GM18873 (cell line): ENCODE measurements around the gene MGAT4B.

Experiments
- ATAC-seq: cut with Tn5 transposase; IDR thresholded peaks from one replicate; pipeline ENCODE4 v1.9.1; 2021; ENCODE audit warnings: mild to moderate bottlenecking, moderate library complexity, moderate number of reproducible peaks; ENCODE audit not compliant: unreplicated experiment, low FRiP score

MGAT4B gene

GRCh38 chr5:179812997-179813607 lies 6.4 kb upstream of the MGAT4B start:
- no peak for ATAC-seq

GRCh38 chr5:179812135-179812825 lies 5.6 kb upstream of the MGAT4B start:
- no peak for ATAC-seq

- ATAC-seq: no peak
Measured at GRCh38 chr5:179805529-179806249, 977 bp downstream of the MGAT4B start.

- ATAC-seq: no peak
Measured at GRCh38 chr5:179805070-179805528, 1.6 kb downstream of the MGAT4B start.

GRCh38 chr5:179804555-179804947 lies 2.1 kb downstream of the MGAT4B start:
- ATAC-seq: no peak

- ATAC-seq: no peak
Measured at GRCh38 chr5:179803651-179804554, 2.8 kb downstream of the MGAT4B start.

- no peak for ATAC-seq
Measured at GRCh38 chr5:179802950-179803562, 3.6 kb downstream of the MGAT4B start.

GRCh38 chr5:179802207-179802883 lies 4.3 kb downstream of the MGAT4B start:
- ATAC-seq: no peak

- ATAC-seq: no peak
Measured at GRCh38 chr5:179801304-179802206, 5.1 kb downstream of the MGAT4B start.

- ATAC-seq: no peak
Measured at GRCh38 chr5:179800696-179801201, 5.9 kb downstream of the MGAT4B start.

GRCh38 chr5:179800071-179800695 lies 6.5 kb downstream of the MGAT4B start:
- ATAC-seq: no peak

GRCh38 chr5:179799644-179799973 lies 7.1 kb downstream of the MGAT4B start:
- no peak for ATAC-seq

GRCh38 chr5:179798771-179799643 lies 7.7 kb downstream of the MGAT4B start:
- no peak for ATAC-seq

- ATAC-seq: no peak
Measured at GRCh38 chr5:179798144-179798770, 8.4 kb downstream of the MGAT4B start.

- no peak for ATAC-seq
Measured at GRCh38 chr5:179797741-179798140, 8.9 kb downstream of the MGAT4B start.

GRCh38 chr5:179796877-179797608 lies 9.6 kb downstream of the MGAT4B start:
- no peak for ATAC-seq
